Prostate gland (tissue), 2 donors: ENCODE results near the gene GUCA2A.

Experiments used
- POLR2A ChIP-seq: fragments of 450-650 bp; IDR thresholded peaks from one replicate; pipeline ENCODE4 v1.6.1; 2016; ENCODE audit warnings: antibody characterized with exemption, mild to moderate bottlenecking
- POLR2AphosphoS5 ChIP-seq: sonication (generic); formaldehyde crosslinking; IDR thresholded peaks from one replicate; pipeline ENCODE4 v1.6.1; 2017; ENCODE audit warnings: antibody characterized with exemption
- TF ChIP-seq, protein P1 (sequence below), 4 experiments: fragments of 200-600 bp in 2 of 4; fragments of 450-650 bp in 2 of 4; sonication (generic) in 2 of 4; IDR thresholded peaks; 1 replicate in 3 of 4; 2 replicates in 1 of 4; pipeline ENCODE4 v1.5.1; 2016 to 2019; ENCODE audit warnings: antibody characterized with exemption in 4 of 4, mild to moderate bottlenecking in 2 of 4, moderate library complexity in 2 of 4

DNA sequence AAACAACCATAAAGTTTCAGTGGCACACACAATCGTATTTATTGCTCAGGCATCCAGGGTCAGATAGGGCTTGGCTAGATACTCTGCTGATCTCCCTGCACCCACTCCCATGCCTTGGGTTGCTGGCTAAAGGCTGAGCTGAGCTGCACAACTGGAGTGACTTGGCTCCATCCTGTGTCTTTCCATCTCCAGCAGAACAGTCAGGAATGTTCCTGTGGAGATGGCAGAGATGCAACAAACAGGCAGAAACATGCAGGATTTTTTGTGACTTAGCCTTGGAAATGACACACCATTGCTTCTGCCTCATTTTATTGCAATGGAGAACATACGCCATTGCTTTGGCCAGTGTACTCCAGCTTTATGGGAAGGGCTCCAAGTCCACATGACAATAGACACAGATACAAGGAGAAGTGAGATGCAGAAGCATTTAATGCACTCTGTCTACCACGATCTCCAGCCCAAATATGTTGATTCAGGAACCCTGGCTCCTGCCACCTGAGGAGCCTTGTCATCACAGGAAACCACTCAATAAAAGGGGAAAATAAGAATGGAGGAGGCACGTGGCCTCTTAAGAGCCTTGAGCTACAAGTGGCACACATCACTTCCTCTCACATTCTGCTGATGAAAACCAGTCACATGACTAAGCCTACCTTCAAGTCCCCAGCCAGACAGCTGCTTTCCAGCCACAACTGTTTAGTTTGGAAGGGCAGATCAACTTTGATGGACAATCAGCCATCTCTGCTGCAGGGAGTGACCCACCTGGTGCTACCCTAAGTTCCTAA is 21.5 kb downstream of the GUCA2A start:
- TF ChIP-seq, protein P1, sequence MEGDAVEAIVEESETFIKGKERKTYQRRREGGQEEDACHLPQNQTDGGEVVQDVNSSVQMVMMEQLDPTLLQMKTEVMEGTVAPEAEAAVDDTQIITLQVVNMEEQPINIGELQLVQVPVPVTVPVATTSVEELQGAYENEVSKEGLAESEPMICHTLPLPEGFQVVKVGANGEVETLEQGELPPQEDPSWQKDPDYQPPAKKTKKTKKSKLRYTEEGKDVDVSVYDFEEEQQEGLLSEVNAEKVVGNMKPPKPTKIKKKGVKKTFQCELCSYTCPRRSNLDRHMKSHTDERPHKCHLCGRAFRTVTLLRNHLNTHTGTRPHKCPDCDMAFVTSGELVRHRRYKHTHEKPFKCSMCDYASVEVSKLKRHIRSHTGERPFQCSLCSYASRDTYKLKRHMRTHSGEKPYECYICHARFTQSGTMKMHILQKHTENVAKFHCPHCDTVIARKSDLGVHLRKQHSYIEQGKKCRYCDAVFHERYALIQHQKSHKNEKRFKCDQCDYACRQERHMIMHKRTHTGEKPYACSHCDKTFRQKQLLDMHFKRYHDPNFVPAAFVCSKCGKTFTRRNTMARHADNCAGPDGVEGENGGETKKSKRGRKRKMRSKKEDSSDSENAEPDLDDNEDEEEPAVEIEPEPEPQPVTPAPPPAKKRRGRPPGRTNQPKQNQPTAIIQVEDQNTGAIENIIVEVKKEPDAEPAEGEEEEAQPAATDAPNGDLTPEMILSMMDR (IDR thresholded peaks at IDR 0.05) = no peak
- no peak for TF ChIP-seq POLR2A
- TF ChIP-seq POLR2AphosphoS5 = peak; percentile 32
